Measurements from ENCODE around the gene NCBP2L.

Gene NCBP2L

GRCh38 chrX:107818900-107819521 lies 41.5 kb downstream of the NCBP2L start:
- DNase-seq: no peak

- DNase-seq: no peak
Observed at GRCh38 chrX:107823042-107823441, 45.5 kb downstream of the NCBP2L start.

GRCh38 chrX:107823456-107823855 lies 45.9 kb downstream of the NCBP2L start:
- peak; percentile 81 for DNase-seq

- DNase-seq: peak; percentile 33
Observed at GRCh38 chrX:107825698-107826237, 48.2 kb downstream of the NCBP2L start, which contains the start of gene MID2. TSS of gene MID2 (plus strand) at chrX:107825866. CDS start at chrX:107826427, 561 bp downstream.

DNA sequence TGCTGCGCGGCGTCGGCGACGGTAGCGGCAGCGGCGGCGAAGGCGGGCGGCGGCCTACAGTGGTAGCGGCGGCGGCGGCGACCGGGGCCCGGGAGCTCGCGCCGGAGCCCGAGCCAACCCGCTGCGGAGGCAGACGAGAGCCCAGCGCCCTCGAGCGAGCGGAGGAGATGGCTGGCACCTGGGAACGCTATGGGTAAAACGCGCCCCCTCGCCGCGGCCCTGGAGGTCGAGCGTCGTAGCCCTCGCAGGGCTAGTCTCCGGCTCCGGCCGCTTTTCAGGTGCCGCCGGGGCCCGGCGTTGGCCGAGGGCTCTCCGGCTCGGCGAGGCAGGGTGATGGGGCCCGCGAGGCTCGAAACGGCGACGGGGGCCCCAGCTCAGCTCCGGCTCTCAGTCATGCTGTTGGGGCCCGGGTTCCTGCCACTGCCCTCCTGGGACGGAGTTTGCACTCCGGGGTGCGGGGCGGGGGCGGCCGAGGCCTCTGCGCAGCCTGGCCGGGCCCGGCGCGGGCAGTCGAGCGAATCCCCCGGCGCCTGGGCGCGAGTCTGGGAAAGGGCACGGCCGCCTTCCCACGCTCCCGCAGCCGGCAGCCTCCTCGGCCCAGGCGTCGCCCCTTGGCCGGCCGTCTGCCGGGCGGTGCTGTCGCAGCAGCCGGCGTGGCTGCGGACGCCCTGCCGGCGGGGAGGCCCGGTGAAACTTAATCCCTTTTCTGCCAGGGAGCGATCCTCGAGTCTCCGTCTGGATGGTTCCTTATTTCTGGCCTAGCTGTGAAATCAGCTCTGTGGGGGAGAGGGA lies 48.9 kb downstream of the NCBP2L start:
- DNase-seq: peak; percentile 32

DNA sequence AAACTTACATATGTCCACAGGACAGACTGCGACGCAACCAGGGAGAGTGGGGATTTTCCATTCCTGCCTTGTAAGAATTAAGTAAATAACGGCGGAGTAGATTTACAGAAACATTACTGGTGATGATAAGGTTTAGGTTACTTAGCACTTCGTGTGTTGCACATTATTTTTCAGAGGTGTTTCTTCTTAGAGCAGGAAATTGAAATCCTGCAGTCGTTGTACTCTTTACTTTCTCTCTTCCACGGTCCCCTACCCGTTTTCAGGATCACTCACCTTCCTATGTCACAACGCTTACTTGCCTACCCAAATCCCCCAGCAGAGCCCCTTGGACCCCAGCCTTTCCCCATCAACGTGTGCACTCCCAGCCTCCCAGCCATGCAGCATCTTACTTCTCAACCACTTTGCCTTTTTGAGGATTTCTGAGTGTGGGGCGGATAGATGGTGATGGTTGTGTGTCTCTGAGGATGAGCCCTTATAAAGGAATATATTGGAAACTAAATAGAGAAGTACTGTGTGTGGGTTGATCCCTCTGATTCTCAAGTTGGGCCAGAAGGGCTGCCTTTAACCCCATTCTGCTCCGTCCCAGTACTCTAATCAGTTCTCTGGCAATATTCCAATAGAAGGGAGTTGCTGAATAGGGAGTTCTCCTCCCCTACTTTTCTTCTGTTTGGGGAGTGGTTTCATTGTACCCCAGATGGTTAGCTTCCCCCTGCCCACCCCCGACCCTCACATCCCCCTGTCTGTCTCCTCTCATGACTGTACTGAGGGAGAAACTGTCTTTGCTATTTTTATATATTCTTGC lies 49.7 kb downstream of the NCBP2L start:
- DNase-seq: no peak

GRCh38 chrX:107827852-107828251 lies 50.3 kb downstream of the NCBP2L start:
- DNase-seq: no peak

DNA sequence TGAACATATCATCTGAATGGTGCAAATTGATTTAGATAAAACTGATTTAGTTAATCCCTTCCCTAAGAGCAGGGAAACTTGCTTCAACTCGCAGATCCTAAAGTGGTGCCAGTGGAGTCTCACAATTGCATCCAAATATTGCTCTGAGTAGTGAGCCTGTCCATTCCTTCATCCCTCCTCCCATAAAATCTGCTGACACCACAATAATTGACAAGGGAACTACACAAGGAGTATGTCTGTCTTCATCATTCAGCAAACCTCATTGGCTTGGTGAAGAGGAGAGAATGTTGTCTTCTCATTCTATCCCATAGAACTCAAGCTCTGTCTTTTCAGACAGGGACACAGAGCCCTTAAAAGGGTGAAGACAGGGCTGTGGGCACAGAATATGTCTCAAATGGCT lies 52.3 kb downstream of the NCBP2L start:
- no peak for DNase-seq

DNA sequence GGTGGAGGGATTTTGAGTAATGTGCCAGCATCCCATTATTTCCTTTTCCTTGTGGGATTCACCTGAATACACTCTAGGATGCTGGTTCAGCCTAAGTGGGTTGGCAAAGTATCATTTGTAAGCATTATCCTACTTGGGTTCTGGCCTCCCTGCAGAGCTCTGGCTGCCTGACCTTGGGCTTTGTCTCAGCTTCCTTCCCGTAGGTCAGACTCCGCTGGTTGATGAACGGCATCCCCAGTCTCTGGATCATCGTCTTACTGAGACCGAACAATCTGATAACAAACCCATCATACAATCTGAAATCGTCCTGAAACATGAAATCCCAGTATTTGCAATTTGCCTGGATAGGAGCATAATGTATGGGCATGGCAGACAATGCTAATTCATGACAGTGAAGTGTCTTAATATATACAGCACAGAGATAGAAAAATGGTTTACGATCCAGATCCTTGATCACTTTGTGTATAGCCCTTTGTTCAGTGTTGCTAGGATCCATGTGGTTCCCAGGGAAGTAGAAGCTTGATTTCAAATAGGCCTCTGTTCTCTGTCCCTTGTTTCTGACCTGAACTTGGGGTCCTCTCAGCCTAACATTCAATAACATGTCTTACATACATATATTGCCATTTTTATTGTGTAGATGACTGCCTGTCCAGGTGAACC lies 53.7 kb downstream of the NCBP2L start:
- DNase-seq: no peak

GRCh38 chrX:107834275-107835201 lies 57.0 kb downstream of the NCBP2L start:
- no peak for DNase-seq

DNA sequence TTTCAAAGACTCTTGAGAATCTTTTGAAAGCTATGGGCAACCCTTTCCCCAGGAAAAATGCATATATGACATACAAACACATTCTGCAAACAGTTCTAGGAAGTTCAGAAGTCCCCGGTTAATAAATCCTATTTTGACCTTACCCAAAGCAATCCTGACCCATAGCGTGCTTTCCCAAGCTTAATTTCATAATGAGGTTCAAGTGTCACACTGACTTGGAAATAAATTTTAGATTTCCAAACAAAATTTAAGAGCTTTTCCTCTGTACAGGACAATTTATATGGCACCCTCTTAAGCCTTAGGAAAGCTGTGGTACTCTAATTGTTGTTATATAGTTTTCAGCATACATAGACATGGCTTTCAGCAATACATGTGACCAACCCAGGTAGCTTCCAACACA lies 59.4 kb downstream of the NCBP2L start:
- DNase-seq: no peak

DNA sequence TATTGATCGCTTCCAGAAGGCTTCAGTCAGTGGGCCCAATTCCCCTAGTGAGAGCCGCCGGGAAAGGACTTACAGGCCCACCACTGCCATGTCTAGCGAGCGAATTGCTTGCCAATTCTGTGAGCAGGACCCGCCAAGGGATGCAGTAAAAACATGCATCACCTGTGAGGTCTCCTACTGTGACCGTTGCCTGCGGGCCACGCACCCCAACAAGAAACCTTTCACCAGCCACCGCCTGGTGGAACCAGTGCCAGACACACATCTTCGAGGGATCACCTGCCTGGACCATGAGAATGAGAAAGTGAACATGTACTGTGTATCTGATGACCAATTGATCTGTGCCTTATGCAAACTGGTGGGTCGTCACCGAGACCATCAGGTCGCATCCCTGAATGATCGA lies 63.4 kb downstream of the NCBP2L start:
- no peak for DNase-seq

DNA sequence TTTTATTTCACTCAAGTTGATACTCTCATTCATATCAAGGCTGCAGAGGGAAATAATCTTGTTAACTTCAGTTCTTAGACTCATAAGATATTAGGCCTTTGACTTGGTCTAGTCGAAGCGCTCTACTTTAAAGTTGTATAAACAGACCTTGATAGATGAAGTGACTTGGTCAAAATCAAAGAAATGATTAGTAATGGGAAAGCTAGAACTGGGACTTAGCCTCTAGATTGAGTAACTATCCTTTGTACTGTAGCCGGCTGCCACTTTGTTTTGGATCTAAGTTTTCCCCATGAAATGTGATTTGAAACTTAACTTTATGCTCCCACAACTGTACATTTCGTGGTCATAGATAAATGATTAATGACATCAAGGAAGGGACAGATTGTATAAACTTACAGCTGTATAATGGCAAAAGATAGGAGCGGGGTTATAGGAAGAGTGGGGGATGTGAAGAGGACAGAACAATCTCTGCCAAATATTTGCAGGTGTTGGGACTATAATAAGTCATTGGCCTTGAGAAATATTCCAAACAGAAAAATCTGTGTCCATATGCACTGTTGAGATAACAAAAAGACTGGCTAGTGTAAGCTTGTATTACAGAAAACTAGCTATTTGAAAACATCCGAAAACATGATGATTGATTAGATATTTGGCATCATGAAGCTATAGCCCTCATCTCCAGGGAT lies 65.3 kb downstream of the NCBP2L start:
- DNase-seq: no peak

Measured in HCEC 1CT (cell line).